Lung (tissue), 12 donors: ENCODE measurements around the gene GSTK1. TPM values are rescaled to one million over a fixed set of nuclear protein-coding genes. Genes with fewer than 3 reads are reported as not detected.

ENCODE experiments used
- ATAC-seq: fragments of 200-7000 bp; cut with Tn5 transposase; one replicate; pipeline ENCODE4 v1.9.1; 2020; ENCODE audit warnings: moderate number of reproducible peaks; ENCODE audit not compliant: insufficient read depth, low FRiP score
- DNase-seq, 3 donors: peaks; one replicate each; pipeline ENCODE4 v3.0.0-alpha.2; 2013 to 2017
- H3K27ac ChIP-seq, 2 donors: one replicate each; pipeline ENCODE4 v1.5.1; 2013; ENCODE audit warnings: mild to moderate bottlenecking in 2 of 2, moderate library complexity in 2 of 2, control low read depth in 1 of 2, inconsistent platforms in 1 of 2, low read depth in 1 of 2, low read length in 1 of 2
- H3K27me3 ChIP-seq, 3 donors: one replicate each; pipeline ENCODE4 v1.5.1; 2013; ENCODE audit warnings: low read length in 2 of 3; ENCODE audit not compliant: control insufficient read depth in 3 of 3, insufficient read depth in 3 of 3
- H3K36me3 ChIP-seq, 4 donors: one replicate each; pipeline ENCODE4 v1.5.1; 2013; ENCODE audit warnings: low read length in 4 of 4, mild to moderate bottlenecking in 1 of 4, moderate library complexity in 1 of 4; ENCODE audit not compliant: control insufficient read depth in 4 of 4, insufficient read depth in 4 of 4
- H3K4me1 ChIP-seq, 5 donors: one replicate each; pipeline ENCODE4 v1.5.1; 2013; ENCODE audit warnings: low read length in 5 of 5, mild to moderate bottlenecking in 2 of 5, moderate library complexity in 1 of 5; ENCODE audit not compliant: control insufficient read depth in 5 of 5, insufficient read depth in 5 of 5
- H3K4me3 ChIP-seq: one replicate; pipeline ENCODE4 v1.5.1; 2013; ENCODE audit warnings: mild to moderate bottlenecking, control low read depth, moderate library complexity
- H3K9ac ChIP-seq, 2 donors: one replicate each; pipeline ENCODE4 v1.5.1; 2013; ENCODE audit warnings: low read length in 2 of 2, control low read depth in 1 of 2; ENCODE audit not compliant: insufficient read depth in 1 of 2
- H3K9me3 ChIP-seq, 4 donors: one replicate each; pipeline ENCODE4 v1.5.1; 2013; ENCODE audit warnings: low read length in 3 of 4, mild to moderate bottlenecking in 1 of 4, moderate library complexity in 1 of 4; ENCODE audit not compliant: control insufficient read depth in 4 of 4, insufficient read depth in 3 of 4
- CTCF ChIP-seq: IDR thresholded peaks from 2 replicates; pipeline ENCODE4 v1.5.1; 2012; ENCODE audit warnings: mild to moderate bottlenecking; ENCODE audit errors: control extremely low read depth, extremely low read depth
- WGBS, 2 donors: extraction: QIAGEN DNeasy Blood & Tissue Kit; methylation state at CpG; one replicate each; pipeline ENCODE4 v1.1.7; 2013; 5-methylcytosine and 5-hydroxymethylcytosine counted together
- polyA plus RNA-seq, 2 donors: library from polyadenylated mRNA; stranded (reverse); fragments of 200-250 nt; gene quantifications; one replicate each; pipeline ENCODE4 v1.2.1, GENCODE V29; 2013
- total RNA-seq, 2 donors: library from RNA; depleted of rRNA in 1 of 2; stranded (reverse); fragments of >200 nt in 1 of 2; gene quantifications; one replicate each; pipeline ENCODE4 v1.2.1, GENCODE V29; 2014 to 2021
- donor health status: control.
- donor health status: control.
- donor health status: Bipolar disorder and iron deficiency.
- donor health status: healthy.
- donor health status: DM: yes; HTN: yes; CAD: no.

Gene GSTK1
- total and polyA plus RNA-seq, 4 donors = 110 to 130 (median 119) TPM

- no peak for TF ChIP-seq CTCF
- H3K36me3 ChIP-seq = peaks cover 36 to 66% (median 47%) of the 10 kb centered on the region in 4 donors
- ATAC-seq = no peak
- H3K4me3 ChIP-seq = no peak overlapping the region
- peaks cover 0 to 4% (median 0%) of the 10 kb centered on the region in 5 donors for H3K4me1 ChIP-seq
- H3K9ac ChIP-seq = no peak overlapping the region
- no peaks in the 10 kb centered on the region for H3K9me3 ChIP-seq
- WGBS, 2 donors = 86 to 90% methylated on average over 6 of the region's 6 CpGs
- H3K27me3 ChIP-seq = no peaks in the 10 kb centered on the region
- no peak overlapping the region for H3K27ac ChIP-seq
- DNase-seq = no peak
Observed at GRCh38 chr7:143304938-143305337, 41.7 kb downstream of the GSTK1 start.

- ATAC-seq = peak; percentile 78
- no peak overlapping the region for H3K27ac ChIP-seq
- H3K9me3 ChIP-seq = no peaks in the 10 kb centered on the region
- no peaks in the 10 kb centered on the region for H3K27me3 ChIP-seq
- 66 to 67% methylated on average over 10 of the region's 10 CpGs for WGBS, 2 donors
- peaks cover 31 to 60% (median 41%) of the 10 kb centered on the region in 4 donors for H3K36me3 ChIP-seq
- no peak overlapping the region for H3K9ac ChIP-seq
- TF ChIP-seq CTCF = peak; percentile 37
- H3K4me1 ChIP-seq = peaks cover 0 to 3% (median 0%) of the 10 kb centered on the region in 5 donors
- H3K4me3 ChIP-seq = no peak overlapping the region
- DNase-seq = peak in 1 of 3 donors; percentile 44
Observed at GRCh38 chr7:143305423-143306070, 42.3 kb downstream of the GSTK1 start.

- WGBS, 2 donors = 96% methylated on average over 2 of the region's 2 CpGs
- ATAC-seq = no peak
- Histone ChIP-seq H3K36me3 (peaks cover 14 to 36% (median 23%) of the 10 kb centered on the region in 4 donors), H3K27me3 (no peaks in the 10 kb centered on the region), H3K4me3 (no peak overlapping the region), H3K27ac (no peak overlapping the region), H3K9ac (no peak overlapping the region), H3K4me1 (no peaks in the 10 kb centered on the region), H3K9me3 (no peaks in the 10 kb centered on the region)
- TF ChIP-seq CTCF = no peak
- no peak for DNase-seq
Observed at GRCh38 chr7:143308632-143309031, 45.4 kb downstream of the GSTK1 start.

GRCh38 chr7:143314127-143314526 lies 50.9 kb downstream of the GSTK1 start:
- no peak for TF ChIP-seq CTCF
- Histone ChIP-seq H3K9me3 (no peaks in the 10 kb centered on the region), H3K27ac (no peak overlapping the region), H3K4me1 (no peaks in the 10 kb centered on the region), H3K27me3 (no peaks in the 10 kb centered on the region), H3K4me3 (no peak overlapping the region), H3K9ac (no peak overlapping the region), H3K36me3 (no peaks in the 10 kb centered on the region)
- ATAC-seq (no peak), DNase-seq (no peak)
